ENCODE measurements around the gene CST6. TPM values are rescaled to one million over a fixed set of nuclear protein-coding genes. Genes with fewer than 3 reads are reported as not detected.

The CST6 gene
- total and polyA plus RNA-seq, 2 of the 13 experiments (the other 11 are each of a cell fraction or from before 2014, with no cell fraction given) = not detected

DNA sequence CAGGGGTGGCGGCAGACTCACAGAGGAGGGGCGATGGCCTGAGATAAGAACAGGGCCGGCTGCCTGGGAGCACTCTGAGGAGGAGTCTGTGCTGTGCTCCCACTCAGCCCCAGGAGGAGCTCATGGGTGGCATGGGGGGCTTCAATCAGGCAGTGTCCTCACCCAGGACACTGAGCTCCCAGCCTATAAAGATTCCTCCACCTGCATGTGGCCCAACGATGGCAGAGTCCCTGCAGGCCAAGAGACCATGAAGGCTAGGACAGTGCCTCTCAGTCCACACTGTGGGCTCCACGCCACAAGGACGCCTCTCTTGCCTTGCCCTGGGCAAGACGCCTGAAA lies 1.9 kb downstream of the CST6 start:
- H2AFZ ChIP-seq (ENCODE audit: low read length) = no peak overlapping the region

DNA sequence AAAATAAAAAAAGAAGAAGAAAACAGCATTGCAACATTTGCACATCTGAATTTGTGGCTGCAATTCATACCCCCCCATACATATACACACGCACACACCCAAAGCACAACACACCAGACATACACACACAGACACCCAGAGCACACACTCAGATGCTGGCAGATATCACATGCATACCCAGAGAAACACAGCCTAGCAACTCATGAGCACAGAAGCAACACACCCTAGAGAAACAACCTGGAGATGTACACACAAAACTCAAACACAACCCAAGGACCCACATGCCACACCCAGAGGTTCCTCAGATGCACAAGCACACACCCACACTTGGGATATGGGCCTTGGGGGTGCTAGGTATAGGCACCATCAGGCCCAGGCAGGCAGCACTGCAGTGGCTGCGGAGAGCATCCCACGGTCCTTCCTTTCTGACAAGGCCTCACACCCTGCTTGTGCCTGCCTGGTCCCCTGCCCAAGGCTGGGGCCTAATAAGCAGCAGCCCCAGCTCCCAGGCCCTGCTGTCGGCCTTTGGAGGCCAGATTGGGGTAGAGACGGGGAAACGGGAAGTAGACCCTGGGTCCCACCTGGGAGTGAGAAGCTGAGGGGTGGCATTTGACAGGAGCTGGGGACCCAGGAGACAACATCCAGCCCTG lies 3.1 kb downstream of the CST6 start:
- in situ Hi-C loops (cut with HindIII; ENCODE audit: extremely low pct_ligation_motif_present, low pct_unique_long_range_greater_than_20kb) (no loop called here), intact Hi-C loops (cut with micrococcal nuclease; ENCODE audit: unreplicated experiment) (no loop called here)
- DNase-seq (ENCODE audit: low spot score) (no peak), ATAC-seq (no peak), FAIRE-seq (no peak)
- Histone ChIP-seq H3K9ac (ENCODE audit: insufficient read depth, low read depth, low read length) (no peak overlapping the region), H2AFZ (ENCODE audit: low read length) (no peak overlapping the region), H3K27me3 (ENCODE audit: control insufficient read depth in 1 of 2, insufficient read depth in 2 of 2, low read length in 2 of 2) (peaks cover 11 to 45% of the 10 kb centered on the region in 2 experiments; a peak in 4 of 5 replicates), H3K27ac (ENCODE audit: extremely low read length, insufficient read depth, low read length) (no peak overlapping the region), H3K4me2 (ENCODE audit: low read depth, low read length) (no peak overlapping the region), H3K79me2 (ENCODE audit: insufficient read depth, low read length) (no peaks in the 10 kb centered on the region), H3K36me3 (replicated peaks in 1 of 2; ENCODE audit: control insufficient read depth in 1 of 2, insufficient read depth in 2 of 2, low read length in 2 of 2) (no peaks in the 10 kb centered on the region), H3K9me3 (ENCODE audit: low read length) (no peaks in the 10 kb centered on the region), H3K4me3 (replicated peaks in 1 of 3; ENCODE audit: insufficient read depth in 1 of 3, low read depth in 2 of 3, low read length in 3 of 3) (no peak overlapping the region), H4K20me1 (ENCODE audit: insufficient read depth, low read length) (no peaks in the 10 kb centered on the region), H3K4me1 (ENCODE audit: insufficient read depth, low read length) (no peaks in the 10 kb centered on the region; the same call in 1 of the 2 replicates)
- ChIA-PET POLR2A (no interaction called here), CTCF (ENCODE audit: low intra/inter-chr PET ratio, low total read pairs) (no interaction called here)
- 34% methylated on average over 4 of the region's 6 CpGs for WGBS (ENCODE audit: low lambda C conversion rate)
- BruUV-seq (replicated peaks) = no TSS peak
- TF ChIP-seq ZBTB46 (CRISPR knock-in tag; IDR thresholded peaks at IDR 0.05; ENCODE audit: borderline replicate concordance) (no peak), SRF (IDR thresholded peaks at IDR 0.05; ENCODE audit: low read depth, low read length) (no peak), KDM3A (CRISPR knock-in tag; IDR thresholded peaks at IDR 0.05; ENCODE audit: low read depth) (no peak), NR1H2 (CRISPR knock-in tag; IDR thresholded peaks at IDR 0.05; ENCODE audit: borderline replicate concordance, low read depth) (no peak), ZMYM4 (CRISPR knock-in tag; IDR thresholded peaks at IDR 0.05) (no peak), ZSCAN22 (CRISPR knock-in tag; IDR thresholded peaks at IDR 0.05) (no peak), ZBTB7B (CRISPR knock-in tag; IDR thresholded peaks at IDR 0.05) (no peak), TEAD3 (CRISPR knock-in tag; optimal IDR thresholded peaks at IDR 0.05; ENCODE audit: borderline replicate concordance) (no peak), TSC22D2 (CRISPR knock-in tag; IDR thresholded peaks at IDR 0.05; ENCODE audit: borderline replicate concordance) (no peak)
- TF ChIP-seq, protein P1, sequence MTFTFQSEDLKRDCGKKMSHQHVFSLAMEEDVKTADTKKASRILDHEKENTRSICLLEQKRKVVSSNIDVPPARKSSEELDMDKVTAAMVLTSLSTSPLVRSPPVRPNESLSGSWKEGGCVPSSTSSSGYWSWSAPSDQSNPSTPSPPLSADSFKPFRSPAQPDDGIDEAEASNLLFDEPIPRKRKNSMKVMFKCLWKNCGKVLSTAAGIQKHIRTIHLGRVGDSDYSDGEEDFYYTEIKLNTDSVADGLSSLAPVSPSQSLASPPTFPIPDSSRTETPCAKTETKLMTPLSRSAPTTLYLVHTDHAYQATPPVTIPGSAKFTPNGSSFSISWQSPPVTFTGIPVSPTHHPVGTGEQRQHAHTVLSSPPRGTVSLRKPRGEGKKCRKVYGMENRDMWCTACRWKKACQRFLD (CRISPR knock-in tag; IDR thresholded peaks at IDR 0.05; ENCODE audit: borderline replicate concordance) = no peak
- TF ChIP-seq, protein P2, sequence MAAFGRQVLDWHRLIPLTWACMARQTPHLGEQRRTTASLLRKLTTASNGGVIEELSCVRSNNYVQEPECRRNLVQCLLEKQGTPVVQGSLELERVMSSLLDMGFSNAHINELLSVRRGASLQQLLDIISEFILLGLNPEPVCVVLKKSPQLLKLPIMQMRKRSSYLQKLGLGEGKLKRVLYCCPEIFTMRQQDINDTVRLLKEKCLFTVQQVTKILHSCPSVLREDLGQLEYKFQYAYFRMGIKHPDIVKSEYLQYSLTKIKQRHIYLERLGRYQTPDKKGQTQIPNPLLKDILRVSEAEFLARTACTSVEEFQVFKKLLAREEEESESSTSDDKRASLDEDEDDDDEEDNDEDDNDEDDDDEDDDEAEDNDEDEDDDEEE (CRISPR knock-in tag; IDR thresholded peaks at IDR 0.05) = no peak

More for the DNA sequence above, 1.9 kb downstream of the CST6 start:
- intact Hi-C loops (cut with micrococcal nuclease; ENCODE audit: unreplicated experiment) = no loop called here
- no peak for DNase-seq (ENCODE audit: low spot score)
- Histone ChIP-seq H3K36me3 (replicated peaks in 1 of 2; ENCODE audit: control insufficient read depth in 1 of 2, insufficient read depth in 2 of 2, low read length in 2 of 2) (no peaks in the 10 kb centered on the region), H3K79me2 (ENCODE audit: insufficient read depth, low read length) (no peaks in the 10 kb centered on the region), H3K27me3 (ENCODE audit: control insufficient read depth in 1 of 2, insufficient read depth in 2 of 2, low read length in 2 of 2) (peaks cover 9 to 45% of the 10 kb centered on the region in 2 experiments; a peak in 4 of 5 replicates), H3K4me2 (ENCODE audit: low read depth, low read length) (no peak overlapping the region), H3K9ac (ENCODE audit: insufficient read depth, low read depth, low read length) (no peak overlapping the region), H4K20me1 (ENCODE audit: insufficient read depth, low read length) (no peaks in the 10 kb centered on the region), H3K4me1 (ENCODE audit: insufficient read depth, low read length) (no peaks in the 10 kb centered on the region; the same call in 1 of the 2 replicates), H3K4me3 (replicated peaks in 1 of 3; ENCODE audit: insufficient read depth in 1 of 3, low read depth in 2 of 3, low read length in 3 of 3) (no peak overlapping the region), H3K9me3 (ENCODE audit: low read length) (no peaks in the 10 kb centered on the region), H3K27ac (ENCODE audit: extremely low read length, insufficient read depth, low read length) (no peak overlapping the region)
- ChIA-PET POLR2A (no interaction called here), CTCF (ENCODE audit: low intra/inter-chr PET ratio, low total read pairs) (no interaction called here)
- no TSS peak for BruUV-seq (replicated peaks)
- ATAC-seq = no peak
- WGBS (ENCODE audit: low lambda C conversion rate) = 28% methylated on average over 3 of the region's 7 CpGs
- no peak for FAIRE-seq
- peak; percentile 95 for TF ChIP-seq ZNF263 (CRISPR knock-in tag; IDR thresholded peaks at IDR 0.05)
- TF ChIP-seq YY1 (IDR thresholded peaks at IDR 0.05; ENCODE audit: insufficient read depth, insufficient replicate concordance, low read depth, low read length) = no peak
- in situ Hi-C loops (cut with HindIII; ENCODE audit: extremely low pct_ligation_motif_present, low pct_unique_long_range_greater_than_20kb) = no loop called here

Data from HepG2 (cell line).